Measurements from ENCODE around the gene SCYGR2.

The SCYGR2 gene

DNA sequence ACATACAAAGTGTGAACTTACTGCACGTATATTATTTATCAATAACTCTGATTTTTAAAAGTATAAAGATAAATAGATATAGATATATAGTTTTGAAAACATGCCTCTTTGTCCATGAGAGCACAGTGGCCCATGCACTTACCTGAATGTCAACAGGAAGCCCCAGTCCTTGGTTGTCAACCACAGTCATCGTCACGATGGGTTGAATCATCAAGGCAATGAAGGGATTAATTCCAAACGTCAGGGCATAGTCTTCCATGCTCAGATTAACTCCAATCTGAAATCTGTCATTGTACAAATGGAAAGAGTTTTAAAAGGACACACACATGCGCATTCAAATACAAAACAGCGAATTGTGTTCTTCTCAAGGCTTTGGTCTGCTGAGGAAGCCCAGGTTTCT is 34.1 kb downstream of the SCYGR2 start:
- no peak for TF ChIP-seq CTCF (IDR thresholded peaks at IDR 0.05)
- no peak for TF ChIP-seq ZFX (IDR thresholded peaks at IDR 0.05; ENCODE audit: borderline replicate concordance)
- no peak overlapping the region for H3K27ac ChIP-seq

DNA sequence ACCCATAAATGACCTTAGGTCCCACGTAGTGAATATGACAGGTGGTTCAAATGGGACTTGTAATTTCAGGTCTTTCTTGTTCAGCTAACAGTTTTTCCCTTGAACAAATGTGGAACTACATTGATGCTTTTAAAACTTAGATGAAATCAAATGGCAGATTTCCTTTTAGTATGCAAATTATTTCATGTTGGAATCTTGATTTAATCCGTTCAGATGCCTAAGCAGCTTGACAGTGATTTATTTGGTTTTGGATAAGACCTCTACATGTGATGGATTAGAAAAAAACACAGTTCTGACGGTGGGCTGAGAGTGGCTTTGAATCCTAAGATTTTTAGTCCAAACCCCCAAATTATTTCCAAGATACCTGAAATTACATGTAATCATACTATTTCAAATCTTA is 35.5 kb downstream of the SCYGR2 start:
- H3K27ac ChIP-seq, result no peak overlapping the region
- TF ChIP-seq CTCF (IDR thresholded peaks at IDR 0.05) (no peak), ZFX (IDR thresholded peaks at IDR 0.05; ENCODE audit: borderline replicate concordance) (no peak)

GRCh38 chr2:227642656-227643055 is 44.0 kb downstream of the SCYGR2 start:
- H3K27ac ChIP-seq, result no peak overlapping the region
- TF ChIP-seq ZFX (IDR thresholded peaks at IDR 0.05; ENCODE audit: borderline replicate concordance) (no peak), CTCF (IDR thresholded peaks at IDR 0.05) (no peak)

- TF ChIP-seq ZFX (IDR thresholded peaks at IDR 0.05; ENCODE audit: borderline replicate concordance) (no peak), CTCF (IDR thresholded peaks at IDR 0.05) (no peak)
- no peak overlapping the region for H3K27ac ChIP-seq
Measured at GRCh38 chr2:227643990-227644551, 45.4 kb downstream of the SCYGR2 start.

Measured in 22Rv1 (cell line).